ENCODE results near the gene C2orf15.

C2orf15 gene, protein sequence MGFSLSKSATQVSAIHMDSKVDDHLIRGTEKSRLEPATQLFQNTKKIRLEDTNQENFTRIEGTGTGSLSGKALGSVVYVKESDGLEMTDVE
- total RNA-seq, result 0 to 0.54 (median 0.14) reads per million in 18 experiments

DNA sequence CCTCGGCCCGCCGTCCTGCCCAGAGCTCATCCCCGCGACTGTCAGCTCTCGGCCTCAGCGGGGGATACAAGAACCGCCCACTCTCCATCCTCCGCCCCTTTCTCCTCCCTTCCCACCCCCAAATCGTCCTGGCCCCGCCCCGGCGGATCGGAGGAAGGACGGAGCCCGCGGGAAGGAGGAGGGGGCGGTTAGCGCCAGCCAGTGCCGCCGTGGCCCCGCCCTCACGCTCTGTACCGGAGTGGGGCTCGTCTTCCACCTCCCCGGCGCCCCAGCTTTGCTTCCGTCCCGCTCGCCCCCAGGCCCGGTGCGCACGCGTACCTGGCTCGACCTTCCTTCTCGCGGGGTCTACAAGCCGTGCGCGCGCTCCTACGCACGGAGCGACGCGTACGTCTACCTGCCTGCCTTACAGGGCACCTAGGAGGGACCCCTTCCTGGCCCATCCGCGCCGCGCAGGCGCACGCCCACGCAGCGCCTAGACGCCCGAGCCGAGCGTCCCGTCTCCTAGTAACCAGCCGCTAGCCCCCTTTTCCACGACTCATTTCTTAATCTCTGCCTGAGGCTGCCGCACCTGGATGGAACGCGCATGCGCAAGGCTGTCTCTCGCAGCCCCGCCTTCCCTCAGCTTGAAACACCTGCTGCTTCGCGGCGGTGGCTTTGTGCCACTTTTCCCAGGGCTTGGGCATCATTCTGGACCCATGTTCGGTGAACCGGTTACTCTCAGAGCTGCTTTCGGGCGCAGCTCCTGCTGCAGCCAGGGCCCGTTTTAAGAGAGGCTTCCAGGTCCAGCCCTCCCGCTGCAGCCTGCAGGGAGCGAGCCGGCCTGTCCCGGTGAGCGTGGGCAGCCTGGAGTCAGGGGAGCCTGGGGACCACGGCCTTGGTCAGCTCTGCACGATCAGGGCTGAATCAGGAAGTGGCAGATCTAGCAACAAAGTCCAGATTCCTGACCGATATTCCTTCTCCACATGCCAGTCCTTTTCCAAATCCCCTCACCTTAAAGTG lies at the start of gene C2orf15:
TSS of gene C2orf15 (plus strand) at position 598 of the 999 bp plus-strand sequence. CDS start 8,852 bp downstream, outside the sequence.
- peak; percentile 89 to 91 for DNase-seq

DNA sequence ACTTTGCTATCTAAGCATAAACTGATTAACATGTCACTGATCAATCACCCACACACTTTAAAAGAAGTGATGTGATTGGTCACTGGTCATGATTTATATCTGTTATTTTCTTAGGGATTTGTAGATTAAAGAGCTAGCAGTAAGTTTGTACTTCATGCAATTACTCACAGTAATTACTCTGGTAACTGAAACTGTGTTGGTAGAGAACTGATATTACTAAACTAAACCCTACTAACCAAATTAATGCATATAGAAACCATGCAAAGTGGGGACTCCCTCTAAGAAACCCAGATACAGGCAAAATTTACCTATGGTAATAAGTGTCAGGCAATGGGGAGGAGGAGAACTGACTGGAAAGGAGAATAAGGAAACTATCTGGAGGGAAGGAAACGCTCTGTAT lies 44.8 kb upstream of the C2orf15 start:
- no peak for DNase-seq

DNA sequence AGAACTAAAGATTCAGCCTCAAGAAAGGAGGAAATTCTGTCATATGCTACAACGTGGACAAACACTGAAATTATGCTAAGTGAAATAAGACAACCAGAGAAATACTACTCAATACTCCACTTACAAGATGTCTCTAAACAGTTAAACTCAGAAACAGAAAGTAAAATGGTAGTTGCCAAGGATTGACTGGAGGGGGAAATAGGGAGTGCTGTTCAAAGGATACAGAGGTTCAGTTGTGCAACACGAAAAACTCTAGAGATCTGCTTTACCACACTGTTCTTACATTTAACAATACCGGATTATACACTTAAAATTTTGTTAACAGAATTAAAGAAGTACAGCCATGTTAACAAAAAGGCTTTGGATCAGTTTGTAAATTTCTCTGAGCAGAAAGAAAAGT lies 39.8 kb upstream of the C2orf15 start:
- DNase-seq, result peak; percentile 14 to 43

DNA sequence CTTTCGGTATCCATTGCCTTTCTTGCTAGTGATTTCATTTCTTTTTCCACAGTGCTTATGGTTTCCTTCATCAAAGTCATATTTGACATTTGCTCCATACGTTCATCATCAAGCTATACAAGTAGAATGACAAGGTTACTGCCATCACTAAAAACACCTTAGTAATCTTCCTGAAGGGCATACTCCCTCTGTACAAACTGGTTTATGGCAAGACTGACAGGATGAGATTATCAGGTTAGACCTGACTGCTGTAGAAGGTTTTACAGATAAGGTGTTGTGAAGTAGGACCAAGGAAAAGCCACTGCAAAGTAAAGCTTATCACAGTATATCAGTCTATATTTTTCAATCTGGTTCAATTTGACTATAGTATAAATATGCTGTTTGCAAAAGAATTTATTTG lies 37.5 kb upstream of the C2orf15 start:
- DNase-seq, result no peak

DNA sequence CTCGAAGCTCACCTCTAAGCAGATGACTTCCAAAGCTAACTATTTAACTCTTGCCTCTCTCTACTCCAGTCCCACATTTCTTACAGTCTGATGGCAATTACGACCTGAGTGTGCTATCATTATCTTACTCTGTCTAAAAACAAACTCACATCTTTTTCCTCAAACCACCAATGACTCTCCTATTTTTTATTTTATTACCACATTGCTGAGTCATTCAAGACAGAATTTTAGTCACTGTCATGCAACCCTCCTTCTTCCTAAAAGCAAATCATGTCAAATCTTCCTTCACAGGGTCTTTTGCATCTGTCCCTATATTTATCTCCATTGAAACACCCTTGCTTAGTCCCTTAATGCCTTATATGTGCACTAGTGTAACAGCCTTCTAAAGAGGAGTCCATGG lies 34.6 kb upstream of the C2orf15 start:
- DNase-seq, result no peak

DNA sequence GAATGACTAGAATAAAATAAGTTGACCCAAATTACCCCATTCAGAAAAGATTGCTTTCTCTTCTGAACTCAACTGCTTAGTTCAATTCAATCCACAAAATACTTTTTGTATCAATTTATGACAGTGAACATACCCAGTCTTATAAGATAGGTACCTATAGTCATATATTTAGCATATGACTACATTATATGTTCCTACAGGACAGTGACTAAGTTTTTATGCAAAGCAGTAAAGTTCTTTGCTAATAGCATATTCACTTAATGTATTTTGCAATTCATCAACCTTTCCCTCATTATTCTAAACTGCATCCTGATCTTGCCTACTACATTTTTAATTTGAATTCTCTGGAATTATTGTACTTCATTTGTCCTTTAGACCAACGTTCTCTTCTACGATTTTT lies 30.3 kb upstream of the C2orf15 start:
- no peak for DNase-seq

DNA sequence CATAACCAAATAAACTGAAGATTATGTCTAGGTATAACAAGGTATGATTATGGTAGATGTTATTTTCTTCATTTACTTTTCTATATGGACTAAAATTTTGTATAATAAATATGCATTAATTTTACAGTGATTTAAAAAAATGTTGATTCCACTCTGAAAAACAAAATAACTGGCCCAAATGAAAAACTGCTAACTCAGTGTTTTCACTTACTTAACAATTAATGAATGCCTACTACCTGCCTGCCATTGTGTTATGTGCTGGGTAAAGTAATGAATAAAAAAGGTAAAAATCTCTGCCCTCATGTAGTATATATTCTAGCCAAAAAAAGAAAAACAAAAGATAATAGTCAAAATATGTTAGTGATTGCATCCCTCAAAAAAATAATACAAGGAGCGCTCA lies 29.6 kb upstream of the C2orf15 start:
- no peak for DNase-seq

DNA sequence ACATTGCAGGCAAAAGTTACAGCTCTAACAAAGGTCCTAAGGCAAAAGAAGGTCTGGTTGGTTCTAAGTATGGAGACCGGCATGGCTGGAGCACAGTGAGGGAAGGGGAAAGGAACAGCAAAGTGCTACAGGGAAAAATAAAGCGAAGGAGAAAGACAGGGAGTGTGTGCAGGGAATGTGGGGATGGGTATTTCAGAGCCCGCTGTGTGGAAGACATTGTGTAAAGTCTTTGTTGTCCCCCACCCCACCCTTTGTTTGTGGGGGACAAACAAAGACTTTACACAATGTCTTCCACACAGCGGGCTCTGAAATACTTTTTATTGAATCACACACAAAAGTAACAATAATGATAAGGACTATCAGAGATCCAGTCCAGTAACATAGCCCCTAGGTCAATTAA lies 28.9 kb upstream of the C2orf15 start:
- DNase-seq, result no peak

DNA sequence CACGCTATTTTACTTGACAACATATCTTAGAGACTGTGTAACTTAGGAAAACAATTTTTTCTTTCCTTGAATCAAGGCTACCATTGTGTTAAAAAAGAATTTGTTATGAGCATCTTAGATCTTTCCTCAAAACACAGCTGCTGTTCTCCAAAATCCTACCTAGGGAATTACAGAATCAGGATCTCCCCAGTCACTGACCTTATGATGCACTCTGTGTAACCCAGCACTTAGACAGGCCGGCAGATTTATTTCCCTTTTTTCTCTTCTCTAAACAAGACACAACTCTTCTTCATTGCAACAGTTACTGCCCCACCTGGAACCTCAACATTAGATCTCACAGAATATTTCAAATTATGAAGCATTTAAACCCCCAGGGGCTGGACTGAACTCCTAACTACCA lies 13.5 kb upstream of the C2orf15 start:
- peak; percentile 31 to 36 for DNase-seq

DNA sequence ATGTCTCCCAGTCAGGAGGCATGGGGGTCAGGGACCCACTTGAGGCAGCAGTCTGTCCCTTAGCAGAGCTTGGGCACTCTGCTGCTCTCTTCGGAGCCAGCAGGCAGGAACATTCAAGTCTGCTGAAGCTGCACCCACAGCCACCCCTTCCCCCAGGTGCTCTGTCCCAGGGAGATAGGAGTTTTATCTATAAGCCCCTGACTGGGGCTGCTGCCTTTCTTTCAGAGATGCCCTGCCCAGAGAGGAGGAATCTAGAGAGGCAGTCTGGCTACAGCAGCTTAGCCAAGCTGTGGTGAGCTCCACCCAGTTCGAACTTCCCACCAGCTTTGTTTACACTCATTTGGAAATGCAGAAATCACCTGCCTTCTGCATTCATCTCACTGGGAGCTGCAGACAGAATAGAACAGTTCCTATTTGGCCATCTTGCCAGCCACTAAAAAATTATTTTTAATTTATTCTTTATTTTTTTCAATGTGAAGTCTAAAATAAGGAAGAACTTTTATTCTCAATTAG lies 6.4 kb upstream of the C2orf15 start:
- peak; percentile 42 to 46 for DNase-seq

DNA sequence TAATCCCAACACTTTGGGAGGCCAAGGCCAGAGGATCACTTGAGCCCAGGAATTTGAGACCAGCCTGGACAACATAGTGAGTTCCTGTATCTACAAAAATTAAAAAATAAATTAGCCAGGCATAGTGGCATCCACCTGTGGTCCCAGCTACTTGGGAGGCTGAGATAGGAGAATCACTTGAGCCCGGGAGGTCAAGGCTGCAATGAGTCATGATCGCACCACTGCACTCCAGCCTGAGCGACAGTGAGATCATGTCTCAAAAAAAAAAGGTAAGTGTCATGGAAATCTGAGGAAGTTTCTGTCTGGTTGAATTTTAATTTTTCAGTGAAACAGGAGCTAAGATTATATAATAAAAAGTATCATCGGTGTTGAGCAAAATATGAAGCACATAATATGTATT lies 2.5 kb upstream of the C2orf15 start:
- no peak for DNase-seq

DNA sequence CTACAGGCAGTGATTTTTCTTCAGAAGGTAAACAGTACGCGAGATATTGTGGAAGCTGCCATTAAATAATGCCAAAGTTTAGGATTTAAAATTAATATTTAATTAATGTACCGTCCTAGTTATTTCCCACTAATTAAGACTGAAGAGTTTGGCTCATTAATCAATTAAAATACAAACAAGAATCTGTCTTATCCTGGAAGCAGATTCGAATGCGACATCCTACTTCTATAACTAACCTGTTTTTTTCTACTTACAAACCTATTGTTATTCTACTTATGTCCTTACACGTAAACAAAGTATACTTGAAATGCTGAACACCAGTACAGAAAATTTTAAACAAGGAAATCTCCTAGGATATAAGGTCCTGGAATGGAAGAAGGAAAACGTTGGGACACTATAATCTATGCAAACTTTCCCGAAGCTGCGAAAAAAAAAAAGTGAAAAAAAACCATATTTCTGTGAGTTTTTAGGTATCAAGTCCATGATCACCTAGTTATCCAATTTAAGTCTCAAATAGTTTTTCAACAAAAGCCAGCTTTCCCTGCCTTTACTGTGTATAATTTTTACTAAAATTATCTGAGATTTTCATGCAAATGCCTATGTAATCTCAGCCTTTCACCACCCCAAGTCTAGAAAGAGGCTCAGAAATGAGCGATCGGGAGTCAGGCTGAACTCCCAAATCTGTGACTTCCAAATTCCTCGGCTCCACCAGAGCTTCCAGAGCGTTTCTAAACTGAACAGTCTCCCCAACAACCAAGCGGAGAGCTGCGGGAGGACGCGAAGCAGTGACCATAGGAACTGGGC lies 1.2 kb upstream of the C2orf15 start:
- no peak for DNase-seq

DNA sequence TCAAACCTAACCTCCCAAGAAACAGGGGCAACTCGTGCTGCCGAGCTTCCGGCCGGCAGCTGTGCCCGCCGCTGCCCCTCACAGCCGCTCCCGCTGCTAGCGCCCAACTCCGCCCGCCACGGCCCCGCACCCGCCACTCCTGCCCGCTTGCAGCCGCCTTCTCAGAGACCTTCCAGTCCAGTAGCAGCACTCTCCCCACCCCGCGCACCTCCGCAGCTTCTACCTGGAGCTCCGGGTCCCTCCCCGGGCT lies 722 bp upstream of the C2orf15 start:
- DNase-seq, result peak in 1 of 2 donors; percentile 50

DNA sequence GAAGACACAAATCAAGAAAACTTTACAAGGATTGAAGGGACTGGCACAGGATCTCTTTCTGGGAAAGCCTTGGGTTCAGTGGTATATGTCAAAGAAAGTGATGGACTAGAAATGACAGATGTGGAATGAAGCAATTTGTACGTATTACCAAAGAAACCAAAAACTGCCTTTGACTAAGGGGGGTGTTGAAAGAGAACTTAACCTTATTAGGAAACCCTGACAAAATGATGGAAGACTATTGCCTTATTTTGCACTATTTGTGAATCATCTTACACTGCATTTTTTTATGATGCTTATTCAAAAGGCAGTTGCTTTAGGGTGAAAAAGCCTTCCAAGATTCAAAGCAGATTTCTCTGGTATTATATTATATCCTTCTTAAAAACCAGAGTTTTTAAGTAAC lies 9.2 kb downstream of the C2orf15 start:
- peak; percentile 67 to 91 for DNase-seq

DNA sequence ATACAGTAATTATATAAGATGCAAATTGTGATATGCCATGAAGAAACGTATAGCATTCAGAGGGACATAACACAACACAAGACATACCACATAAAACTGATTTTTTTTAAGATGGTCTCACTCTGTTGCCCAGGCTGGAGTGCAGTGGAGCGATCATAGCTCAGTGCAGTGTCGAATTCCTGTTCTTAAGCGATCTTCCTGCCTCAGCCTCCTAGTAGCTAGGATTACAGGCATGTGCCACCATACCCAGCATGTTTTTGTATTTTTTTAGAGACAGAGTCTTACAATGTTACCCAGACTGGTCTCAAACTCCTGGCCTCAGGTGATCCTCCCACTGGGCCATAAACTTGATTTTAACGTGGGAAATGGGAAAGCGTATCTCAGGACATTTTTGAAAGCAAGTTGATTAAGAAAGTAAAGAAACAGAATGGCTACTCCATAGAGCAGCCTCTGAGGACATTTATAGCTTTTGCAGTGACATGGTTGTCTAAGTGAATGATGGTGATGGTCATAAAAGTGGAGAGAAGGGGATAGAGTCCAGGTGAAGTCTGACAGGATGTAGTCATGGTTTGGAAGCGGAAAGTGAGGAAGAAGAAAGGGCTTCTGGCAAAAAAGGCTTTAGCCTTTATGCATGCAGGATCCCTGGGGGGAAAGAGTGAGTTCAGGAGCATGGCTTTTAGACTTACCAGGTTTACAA lies 10.8 kb downstream of the C2orf15 start:
- no peak for DNase-seq

DNA sequence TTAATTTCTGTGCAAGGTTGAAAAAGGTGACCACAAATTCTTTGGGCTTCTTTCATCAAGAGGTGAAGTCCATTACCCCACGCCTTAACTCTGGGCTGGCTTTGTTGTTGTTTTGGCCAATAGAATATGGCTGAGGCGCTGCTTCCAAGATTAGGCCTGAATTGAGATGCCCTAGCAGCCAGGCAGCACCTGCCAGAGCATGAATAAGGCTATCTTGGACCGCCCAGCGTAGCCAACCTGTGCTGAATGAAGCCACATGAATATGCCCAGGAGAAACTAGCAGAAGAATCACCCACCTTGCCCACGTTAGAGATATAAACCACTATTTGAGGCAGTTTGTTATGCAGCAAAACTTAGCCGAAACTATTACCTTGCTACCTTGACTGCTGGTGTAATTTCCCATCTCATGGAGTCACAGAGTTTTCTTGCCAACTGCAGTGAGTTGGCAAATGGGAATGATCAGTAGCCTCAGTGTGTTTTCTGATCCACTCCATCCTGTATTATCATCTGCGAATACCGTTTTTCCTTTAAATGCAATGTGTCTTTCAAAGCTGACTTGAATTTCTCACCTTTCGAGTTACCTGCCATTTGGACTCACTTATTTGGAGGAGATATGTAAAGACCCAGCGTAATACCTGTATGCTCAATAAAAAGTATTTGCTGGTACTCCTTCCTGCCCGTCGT lies 12.6 kb downstream of the C2orf15 start:
- DNase-seq, result no peak

DNA sequence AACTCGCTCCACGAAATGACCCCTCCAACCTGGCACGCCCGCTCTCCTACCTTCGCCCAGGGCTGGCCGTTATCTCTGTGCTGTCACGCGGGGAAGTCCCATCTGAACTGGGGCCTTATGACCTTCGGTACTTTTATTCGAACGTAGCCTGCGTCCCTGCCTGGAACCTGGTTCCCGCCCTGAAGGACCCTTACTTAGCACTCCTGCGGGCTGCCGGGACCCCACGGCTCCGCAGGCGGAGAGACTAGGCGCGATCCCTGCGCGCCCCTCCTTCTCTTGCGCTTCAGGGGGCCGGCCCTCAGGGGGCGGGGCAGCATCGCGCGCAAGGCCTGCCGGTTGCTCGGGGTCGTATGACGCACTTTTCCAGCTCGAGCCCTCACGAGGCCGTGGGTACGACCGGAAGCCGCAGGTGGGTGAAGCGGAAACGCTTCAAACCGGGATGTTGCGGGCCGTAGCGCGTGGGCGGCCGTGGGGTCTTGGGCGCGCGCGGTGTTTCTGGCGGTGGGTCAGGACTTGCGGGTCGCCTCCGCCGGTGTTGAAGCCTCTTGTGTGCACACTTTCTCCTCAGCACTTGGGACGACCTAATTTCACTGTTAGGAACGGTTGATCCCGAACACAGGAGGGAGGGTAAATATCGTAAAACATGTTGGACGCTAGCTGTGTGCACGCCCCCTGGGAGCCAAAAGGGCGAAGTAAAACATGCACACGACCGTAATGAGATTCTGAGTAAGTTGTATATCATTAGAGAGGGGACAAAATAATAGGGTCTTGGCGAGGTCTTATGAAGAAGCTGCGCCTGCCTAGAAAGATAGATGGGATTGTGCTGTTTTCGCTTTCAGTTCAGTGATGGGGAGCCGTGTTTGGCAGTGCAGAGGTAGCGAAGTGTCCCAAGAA lies 13.4 kb downstream of the C2orf15 start, which contains the start of the genes LIPT1 and TSGA10:
TSS of gene LIPT1 (plus strand) at position 325 of the 894 bp plus-strand sequence. CDS start 6,991 bp downstream, outside the sequence.
TSS of gene TSGA10 (minus strand) at position 300 of the 894 bp plus-strand sequence. CDS start 45,503 bp downstream, outside the sequence.
- DNase-seq, result peak; percentile 87 to 97

DNA sequence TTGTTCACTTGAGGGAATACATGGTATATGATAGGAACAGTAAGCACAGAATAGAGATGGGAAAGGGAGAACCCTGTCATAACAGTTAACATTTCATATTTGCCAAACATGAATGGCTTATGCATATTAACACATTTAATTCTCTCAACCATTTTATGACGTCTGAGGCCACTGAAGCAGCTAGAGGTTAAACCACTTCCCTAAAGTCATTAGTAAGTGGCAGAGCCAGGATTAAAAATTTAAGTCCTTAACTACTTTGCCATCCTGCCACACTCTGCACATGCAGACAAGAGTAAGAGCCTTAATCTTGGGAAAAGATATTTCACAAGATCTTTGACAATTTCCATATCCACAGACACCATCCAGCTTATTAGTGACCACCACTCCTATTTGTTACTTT lies 15.4 kb downstream of the C2orf15 start:
- no peak for DNase-seq

DNA sequence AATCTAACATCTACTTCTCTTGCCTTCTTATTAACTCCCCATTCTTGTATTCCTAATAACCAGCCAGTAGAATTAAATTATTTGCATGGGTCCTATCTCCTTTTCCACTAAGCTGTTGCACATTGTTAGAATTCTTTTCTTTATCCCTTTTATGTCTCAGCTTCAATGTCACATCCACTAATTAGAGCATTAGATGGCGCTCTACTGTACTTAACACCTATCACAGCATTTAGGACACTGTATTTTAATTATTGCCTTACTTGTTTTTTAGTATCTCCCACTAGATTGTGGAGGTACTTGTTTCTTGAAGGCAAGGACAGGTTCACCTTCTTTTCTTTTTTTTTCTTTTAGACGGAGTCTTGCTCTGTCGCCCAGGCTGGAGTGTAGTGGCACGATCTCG lies 17.1 kb downstream of the C2orf15 start:
- no peak for DNase-seq

DNA sequence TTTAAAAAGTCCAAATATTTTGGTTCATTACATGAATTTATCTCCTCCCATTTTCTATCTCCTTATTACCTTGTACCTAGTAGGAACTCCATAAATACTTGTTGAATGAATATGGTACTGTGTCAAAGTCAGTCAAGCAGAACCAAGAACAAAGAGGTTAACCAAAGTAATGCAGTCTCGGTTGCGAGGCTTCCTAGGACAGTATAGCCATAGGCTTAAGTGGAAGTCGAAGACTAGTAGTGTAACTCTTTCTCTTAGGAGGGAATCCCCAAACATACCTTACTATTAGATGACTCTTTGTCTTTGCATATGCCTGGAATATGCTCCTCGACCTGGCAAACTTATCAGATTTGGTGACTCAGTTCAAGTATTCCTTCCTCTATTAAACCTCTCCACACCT lies 18.1 kb downstream of the C2orf15 start:
- DNase-seq, result no peak

DNA sequence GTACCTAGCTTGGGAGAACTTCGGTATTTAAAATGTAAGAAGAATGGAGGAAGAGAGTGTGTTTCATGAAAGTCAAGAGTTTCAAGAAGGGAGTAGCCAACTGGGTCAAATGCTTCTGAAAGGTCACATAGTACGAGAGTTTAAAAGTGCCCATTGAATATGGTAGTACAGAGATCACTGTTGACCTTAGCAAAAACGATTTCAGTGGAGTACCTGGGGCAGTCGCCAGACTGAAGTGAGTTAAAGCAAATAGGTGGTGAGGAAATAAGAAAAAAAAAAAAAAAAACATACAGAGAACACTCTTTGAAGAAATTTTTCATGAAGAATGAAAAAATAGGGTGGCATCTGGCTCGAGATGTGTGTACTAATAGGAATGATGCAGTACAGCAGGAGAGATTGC lies 24.7 kb downstream of the C2orf15 start:
- DNase-seq, result no peak

Data from inflammatory macrophage (primary cell).